ENCODE results near the gene ALK. TPM values are rescaled to one million over a fixed set of nuclear protein-coding genes. Genes with fewer than 3 reads are reported as not detected.

ALK gene
- total RNA-seq, 2 donors from 2014 or later: 0.13 to 0.46 TPM

GRCh38 chr2:29520001-29520400 lies 401.4 kb downstream of the ALK start:
- Histone ChIP-seq H3K27me3 (ENCODE audit: control insufficient read depth, insufficient read depth, low read length, poor library complexity, severe bottlenecking) (no peaks in the 10 kb centered on the region), H3K4me1 (ENCODE audit: control insufficient read depth, insufficient read depth, low read length) (peaks cover 6% of the 10 kb centered on the region), H3K36me3 (ENCODE audit: control insufficient read depth, insufficient read depth, low read length) (no peaks in the 10 kb centered on the region), H3K9me3 (ENCODE audit: control insufficient read depth, low read length) (no peaks in the 10 kb centered on the region), H3K4me3 (ENCODE audit: low read length) (no peak overlapping the region), H3K27ac (ENCODE audit: low read depth, low read length) (no peak overlapping the region), H3K9ac (ENCODE audit: extremely low read depth, low read length, poor library complexity, severe bottlenecking) (no peak overlapping the region)
- Mint-ChIP-seq H3K9me3 (no peaks in the 10 kb centered on the region), H3K4me1 (peaks cover 1% of the 10 kb centered on the region), H3K27ac (no peak overlapping the region), H3K36me3 (ENCODE audit: low read depth) (no peaks in the 10 kb centered on the region), H3K27me3 (ENCODE audit: insufficient read depth) (no peaks in the 10 kb centered on the region), H3K4me3 (no peak overlapping the region)
- WGBS, 2 experiments (ENCODE audit: insufficient coverage in 1 of 2, insufficient read length in 1 of 2): 91 to 96% methylated on average over 4 to 5 of the region's 5 CpGs
- no peak for DNase-seq
- TF ChIP-seq CTCF (conservative IDR thresholded peaks at IDR 0.05): no peak

GRCh38 chr2:29519338-29519925 lies 402.0 kb downstream of the ALK start:
- TF ChIP-seq CTCF (conservative IDR thresholded peaks at IDR 0.05): no peak
- H3K4me3 Mint-ChIP-seq: no peak overlapping the region
- H3K27me3 Mint-ChIP-seq (ENCODE audit: insufficient read depth): no peaks in the 10 kb centered on the region
- no peak for DNase-seq
- no peak overlapping the region for H3K9ac ChIP-seq (ENCODE audit: extremely low read depth, low read length, poor library complexity, severe bottlenecking)
- no peak overlapping the region for H3K4me3 ChIP-seq (ENCODE audit: low read length)
- H3K27ac ChIP-seq (ENCODE audit: low read depth, low read length): no peak overlapping the region
- H3K36me3 ChIP-seq (ENCODE audit: control insufficient read depth, insufficient read depth, low read length): no peaks in the 10 kb centered on the region
- no peaks in the 10 kb centered on the region for H3K27me3 ChIP-seq (ENCODE audit: control insufficient read depth, insufficient read depth, low read length, poor library complexity, severe bottlenecking)
- H3K9me3 ChIP-seq (ENCODE audit: control insufficient read depth, low read length): no peaks in the 10 kb centered on the region
- 89 to 94% methylated on average over 2 to 3 of the region's 3 CpGs for WGBS, 2 experiments (ENCODE audit: insufficient coverage in 1 of 2, insufficient read length in 1 of 2)
- peaks cover 1% of the 10 kb centered on the region for H3K4me1 Mint-ChIP-seq
- no peaks in the 10 kb centered on the region for H3K36me3 Mint-ChIP-seq (ENCODE audit: low read depth)
- H3K9me3 Mint-ChIP-seq: peaks cover 5% of the 10 kb centered on the region
- H3K27ac Mint-ChIP-seq: no peak overlapping the region
- H3K4me1 ChIP-seq (ENCODE audit: control insufficient read depth, insufficient read depth, low read length): peaks cover 6% of the 10 kb centered on the region

GRCh38 chr2:29518646-29519337 lies 402.6 kb downstream of the ALK start:
- no peak overlapping the region for H3K27ac ChIP-seq (ENCODE audit: low read depth, low read length)
- H3K4me1 Mint-ChIP-seq: peaks cover 1% of the 10 kb centered on the region
- no peaks in the 10 kb centered on the region for H3K27me3 Mint-ChIP-seq (ENCODE audit: insufficient read depth)
- no peaks in the 10 kb centered on the region for H3K27me3 ChIP-seq (ENCODE audit: control insufficient read depth, insufficient read depth, low read length, poor library complexity, severe bottlenecking)
- no peak overlapping the region for H3K4me3 ChIP-seq (ENCODE audit: low read length)
- no peaks in the 10 kb centered on the region for H3K9me3 ChIP-seq (ENCODE audit: control insufficient read depth, low read length)
- no peak overlapping the region for H3K9ac ChIP-seq (ENCODE audit: extremely low read depth, low read length, poor library complexity, severe bottlenecking)
- H3K27ac Mint-ChIP-seq: no peak overlapping the region
- DNase-seq: no peak
- no peak overlapping the region for H3K4me3 Mint-ChIP-seq
- TF ChIP-seq CTCF (conservative IDR thresholded peaks at IDR 0.05): no peak
- H3K36me3 Mint-ChIP-seq (ENCODE audit: low read depth): no peaks in the 10 kb centered on the region
- WGBS, 2 experiments (ENCODE audit: insufficient coverage in 1 of 2, insufficient read length in 1 of 2): 86% methylated on average over 1 of the region's 1 CpG; no CpG with 5 or more reads in 1 of the 2 experiments
- peaks cover 6% of the 10 kb centered on the region for H3K4me1 ChIP-seq (ENCODE audit: control insufficient read depth, insufficient read depth, low read length)
- H3K9me3 Mint-ChIP-seq: peaks cover 7% of the 10 kb centered on the region
- H3K36me3 ChIP-seq (ENCODE audit: control insufficient read depth, insufficient read depth, low read length): no peaks in the 10 kb centered on the region
